Measurements from ENCODE around the gene FGFR3.

FGFR3 gene

GRCh38 chr4:1770791-1771231 lies 22.3 kb upstream of the FGFR3 start:
- DNase-seq: no peak

- no peak for DNase-seq
Measured at GRCh38 chr4:1771555-1772305, 21.4 kb upstream of the FGFR3 start.

DNA sequence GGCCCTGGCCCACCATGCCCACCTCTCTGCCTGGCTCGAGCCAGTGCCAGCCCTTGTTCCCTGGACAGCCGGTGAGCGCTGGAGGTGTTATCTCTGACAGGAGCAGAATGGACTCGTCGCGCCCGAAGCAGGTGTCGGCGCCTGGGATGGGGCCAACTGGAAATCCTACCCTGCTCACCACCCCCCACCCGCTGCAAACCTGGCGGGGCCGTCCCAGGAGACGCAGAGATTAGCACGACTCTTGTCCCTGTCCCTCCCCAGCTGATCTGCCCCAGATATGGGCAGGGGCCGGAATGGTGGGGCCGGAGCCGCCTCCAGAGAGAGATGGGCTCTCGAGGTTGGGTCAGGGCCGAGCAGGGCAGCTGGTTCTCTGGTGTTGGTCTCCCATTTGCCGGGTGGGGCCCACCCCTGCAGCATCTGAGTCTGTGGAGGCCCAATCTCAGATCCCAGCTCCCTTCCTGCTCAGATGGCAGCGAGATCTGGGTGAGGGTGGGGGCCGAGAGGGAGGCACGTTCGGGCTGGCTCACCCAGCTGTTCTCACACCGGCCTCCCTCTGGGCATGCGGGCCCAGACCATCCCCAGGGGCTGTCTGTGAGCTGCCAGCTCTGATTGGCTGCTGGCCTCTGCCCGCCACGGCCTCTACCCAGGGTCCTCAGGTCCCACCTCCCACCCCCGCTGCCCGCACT lies 20.1 kb upstream of the FGFR3 start:
- DNase-seq: no peak

DNA sequence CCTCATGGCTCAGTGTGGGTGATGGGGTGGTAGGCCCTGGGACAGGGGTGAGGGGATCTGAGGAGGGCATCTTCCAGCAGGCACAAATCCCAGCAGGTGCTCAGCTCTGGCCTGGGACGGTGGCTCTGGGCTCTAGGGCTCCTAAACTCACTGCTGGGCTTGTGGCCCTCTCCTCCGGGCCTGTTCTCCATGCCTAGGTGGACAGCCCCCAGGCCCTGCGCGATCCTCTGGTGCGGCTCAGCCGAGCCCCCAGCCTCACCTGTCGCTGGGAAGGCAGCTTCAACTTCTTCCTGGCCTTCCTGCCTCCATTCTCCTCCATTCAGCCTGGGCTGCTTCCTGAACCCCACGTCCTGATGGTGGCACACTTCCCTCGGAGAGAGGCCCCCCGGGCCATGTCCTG lies 19.3 kb upstream of the FGFR3 start:
- no peak for DNase-seq

- no peak for DNase-seq
Measured at GRCh38 chr4:1775731-1776500, 17.2 kb upstream of the FGFR3 start.

- no peak for DNase-seq
Measured at GRCh38 chr4:1776521-1777161, 16.5 kb upstream of the FGFR3 start.

DNA sequence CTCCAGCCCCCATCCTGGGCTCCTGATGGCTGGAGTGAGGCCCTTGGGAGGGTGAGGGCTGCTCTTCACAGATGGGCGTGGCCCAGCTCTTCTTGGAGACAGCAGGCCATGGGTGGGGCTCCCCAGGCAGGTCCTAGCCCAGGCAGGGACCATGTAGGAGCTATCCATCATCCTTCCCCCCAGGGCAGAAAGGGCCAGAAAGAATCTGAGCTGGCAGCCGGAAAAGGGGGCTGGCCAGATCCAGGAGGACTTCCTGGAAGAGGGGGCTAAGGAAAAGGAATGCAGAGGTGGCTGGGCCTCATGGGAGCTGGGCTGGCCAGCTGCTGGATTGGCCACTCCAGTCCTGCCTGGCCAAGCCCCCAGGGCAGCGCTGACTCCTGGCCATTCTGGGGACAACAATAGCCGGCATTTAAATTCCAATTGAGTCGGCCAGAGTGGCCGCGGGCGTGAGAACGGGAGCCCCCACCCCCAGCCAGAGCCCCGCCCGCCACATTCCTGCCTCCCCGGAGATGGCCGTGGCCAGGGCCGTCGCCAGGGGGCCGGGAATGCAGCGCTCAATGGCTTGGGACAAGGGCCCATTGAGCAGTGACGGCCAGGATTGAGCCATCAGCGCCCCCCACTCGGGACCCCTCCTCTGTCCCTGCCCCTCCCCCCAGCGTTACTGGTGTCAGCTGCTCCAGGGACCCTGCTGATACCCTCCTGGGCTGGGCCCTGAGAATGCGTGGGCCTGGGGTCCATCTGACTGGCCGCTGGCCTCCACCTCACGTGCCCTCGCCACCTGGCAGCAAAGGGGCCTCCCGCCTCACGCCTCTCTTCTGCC lies 15.1 kb upstream of the FGFR3 start:
- DNase-seq: no peak

DNA sequence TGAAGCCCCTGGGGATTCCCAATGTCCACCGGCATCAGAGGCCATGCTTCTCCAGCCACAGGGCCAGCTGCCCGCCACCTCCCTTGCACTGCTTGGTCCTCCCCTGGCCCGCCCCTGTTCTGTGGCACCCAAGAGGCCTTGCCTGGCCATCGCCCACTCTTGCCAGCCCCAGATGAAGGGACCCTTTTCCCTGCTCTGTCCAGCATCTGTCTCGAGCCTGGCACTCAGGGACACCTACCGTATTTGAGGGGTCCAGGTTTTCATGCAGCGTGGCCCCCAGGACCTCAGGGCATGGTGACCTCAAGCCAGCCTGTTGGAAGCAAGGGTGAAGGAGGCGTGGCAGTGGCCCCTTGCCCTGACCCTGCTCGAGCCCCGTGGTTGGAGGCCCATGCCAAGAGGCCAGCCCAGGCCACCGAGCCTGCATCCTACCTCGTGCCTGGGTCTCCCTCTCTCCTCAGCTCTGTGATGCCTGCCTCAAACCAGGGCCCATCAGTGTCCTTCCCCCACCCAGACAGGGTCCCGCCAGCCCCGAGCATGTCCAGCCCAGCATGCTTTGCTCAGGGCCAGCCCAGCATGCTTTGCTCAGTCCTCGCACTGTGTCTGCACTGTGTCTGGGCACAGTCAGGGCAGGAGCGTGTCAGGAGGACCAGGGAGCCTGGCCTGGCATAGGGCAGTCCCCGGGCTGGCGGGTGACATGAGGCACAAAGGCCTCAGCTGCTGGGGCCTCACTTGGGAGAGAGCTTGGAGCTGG lies 14.3 kb upstream of the FGFR3 start:
- DNase-seq: no peak

DNA sequence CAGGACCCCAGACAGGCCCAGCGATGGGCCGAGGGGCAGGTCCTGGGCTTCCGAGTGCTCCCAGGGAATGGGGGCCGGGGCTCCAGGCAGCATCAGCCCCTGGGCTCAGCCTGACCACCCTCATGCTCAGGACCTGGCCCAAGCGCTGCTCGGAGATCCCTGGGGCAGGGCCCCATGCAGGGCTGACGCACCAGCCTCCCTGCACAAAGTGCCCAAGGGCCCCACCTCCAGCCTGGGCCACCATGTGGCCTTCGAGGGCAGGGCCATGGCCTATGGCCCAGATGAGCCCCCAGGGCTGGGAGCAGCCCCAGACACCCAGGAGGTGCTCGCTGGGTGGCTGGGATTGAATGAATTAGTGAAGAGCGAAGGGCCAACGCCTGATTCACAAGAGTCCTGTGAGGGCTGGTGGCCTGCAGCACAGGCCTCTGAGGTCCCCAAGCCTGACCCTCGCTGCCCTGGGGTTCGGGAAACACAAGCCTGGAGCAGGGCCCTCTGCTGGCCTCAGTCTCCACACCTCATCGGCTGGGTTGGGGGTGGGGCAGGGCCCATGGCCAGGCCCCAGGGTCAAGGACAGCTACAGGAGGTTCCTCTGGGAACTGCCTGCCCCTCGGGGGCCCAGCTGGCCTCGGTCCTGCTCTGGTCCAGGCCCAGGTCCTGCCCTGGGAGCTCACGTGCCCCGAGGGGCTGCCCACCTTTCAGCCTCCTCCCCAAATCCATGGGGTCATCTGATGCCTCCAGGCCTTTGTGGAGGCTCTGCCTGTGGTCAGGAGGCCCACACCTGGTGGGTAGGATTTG lies 13.3 kb upstream of the FGFR3 start:
- DNase-seq: no peak

DNA sequence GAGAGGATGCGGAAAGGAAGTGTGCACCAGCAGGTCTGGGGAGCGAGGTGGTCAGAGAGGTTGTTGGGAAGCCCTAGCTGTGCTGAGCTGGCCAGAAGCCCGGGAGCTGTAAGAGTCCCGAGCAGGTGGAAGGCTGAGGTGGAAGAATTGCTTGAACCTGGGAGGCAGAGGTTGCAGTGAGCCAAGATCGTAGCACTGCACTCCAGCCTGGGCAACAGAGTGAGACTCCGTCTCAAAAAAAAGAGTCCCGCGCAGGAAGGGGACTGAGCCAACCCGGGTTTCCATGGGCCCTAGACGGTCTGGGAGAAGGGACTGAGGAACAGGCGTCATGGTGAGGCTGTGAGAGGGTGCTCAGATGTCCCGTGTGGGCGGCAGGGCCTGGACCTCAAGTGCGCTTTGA lies 12.7 kb upstream of the FGFR3 start:
- no peak for DNase-seq

GRCh38 chr4:1783015-1783414 lies 10.1 kb upstream of the FGFR3 start:
- no peak for DNase-seq

DNA sequence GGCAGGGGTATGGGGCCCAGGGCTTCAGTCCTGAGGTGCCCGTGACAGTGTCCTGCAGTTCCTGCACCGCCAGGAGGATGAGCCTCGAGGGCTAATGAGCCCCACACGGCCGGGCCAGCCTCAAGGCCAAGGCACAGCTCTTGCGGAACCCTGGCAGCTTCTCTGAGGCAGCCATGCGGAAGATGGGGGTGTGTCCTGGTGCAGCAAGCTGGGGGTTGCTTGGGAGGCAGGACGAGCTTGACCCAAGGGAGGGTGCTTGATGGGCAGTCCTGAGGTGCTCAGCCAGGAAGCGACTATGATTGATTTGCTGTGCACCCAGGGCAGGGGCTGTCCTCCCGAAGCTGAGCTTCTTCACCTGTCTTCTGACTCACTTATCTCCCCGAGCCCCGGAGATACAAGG lies 9.1 kb upstream of the FGFR3 start:
- DNase-seq: no peak

DNA sequence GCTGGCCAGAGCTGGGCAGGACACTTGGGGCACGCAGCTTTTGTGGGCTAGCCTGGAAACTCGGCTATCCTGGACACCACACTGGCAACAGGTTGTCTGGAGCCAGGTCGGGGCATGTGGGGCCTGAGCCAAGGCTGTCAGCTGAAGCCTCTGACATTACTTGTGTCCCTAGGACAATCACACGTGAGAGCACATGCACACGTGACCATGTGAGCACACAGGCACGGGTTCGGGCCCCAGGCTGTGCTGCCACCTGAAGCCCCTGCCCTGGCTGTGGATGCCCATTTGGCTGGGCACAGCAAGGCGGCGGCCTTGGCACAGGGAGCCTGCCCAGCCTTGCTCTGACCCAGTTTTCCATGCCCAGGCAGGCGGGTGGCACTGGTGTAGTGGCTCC lies 8.7 kb upstream of the FGFR3 start:
- DNase-seq: peak; percentile 8 to 44

DNA sequence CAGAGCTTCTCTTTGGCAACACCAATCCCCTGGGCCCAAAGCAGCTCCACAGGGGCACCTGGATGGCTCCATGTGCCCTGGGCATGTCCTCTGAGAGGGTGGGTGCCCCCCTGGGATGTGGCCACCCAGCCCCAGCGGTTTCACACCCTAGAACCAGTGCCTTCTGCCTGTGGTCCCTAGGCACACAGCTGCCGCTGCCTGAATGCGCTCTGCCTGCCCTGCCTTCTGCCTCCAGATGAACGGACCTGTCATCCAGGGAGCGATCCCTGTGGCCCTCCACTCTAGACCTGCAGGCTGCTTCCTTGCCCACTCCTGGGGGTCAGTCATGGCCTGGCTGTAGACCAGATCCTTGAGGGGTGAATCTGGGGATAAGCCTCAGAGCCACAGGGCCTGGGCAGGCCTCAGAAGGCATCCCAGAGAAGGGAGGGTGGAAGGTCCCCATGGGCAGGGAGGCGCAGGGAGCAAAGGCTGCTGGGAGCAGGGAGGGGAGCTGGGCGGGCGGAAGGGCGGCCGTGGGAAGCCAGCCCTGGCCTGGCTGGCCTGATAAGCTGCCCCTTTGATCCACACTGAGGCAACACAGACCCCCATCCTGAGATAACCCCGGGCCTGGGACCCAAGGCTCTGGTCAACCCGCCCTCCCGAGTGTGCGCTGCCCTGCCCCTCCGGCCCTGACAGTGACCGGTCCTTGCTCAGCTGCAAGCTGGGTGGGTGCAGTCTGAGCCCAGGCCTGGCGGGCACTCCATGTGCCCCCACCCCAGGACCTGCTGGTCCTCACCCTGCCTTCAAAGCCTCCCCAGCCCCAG lies 8.1 kb upstream of the FGFR3 start:
- DNase-seq: no peak

DNA sequence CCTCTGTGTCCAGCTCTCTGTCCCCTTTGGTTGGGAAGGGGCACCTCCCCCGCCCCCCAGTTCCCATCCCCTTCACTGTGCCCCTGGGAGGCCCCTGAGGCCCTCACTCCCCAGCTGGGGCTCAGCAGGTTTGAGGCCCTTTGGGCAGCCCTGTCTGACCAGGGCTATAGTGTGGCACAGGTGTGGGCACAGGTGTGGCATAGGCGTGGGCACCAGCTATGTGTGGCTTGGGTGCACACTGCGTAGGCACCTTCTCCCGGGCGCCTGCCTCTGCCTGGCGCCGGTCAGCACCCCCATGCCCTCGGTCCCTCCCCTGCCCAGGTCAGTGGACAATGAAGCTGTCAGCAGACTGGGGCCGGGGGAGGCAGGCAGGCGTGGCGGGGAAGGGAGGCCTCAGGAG lies 7.5 kb upstream of the FGFR3 start:
- DNase-seq: no peak

- no peak for DNase-seq
Measured at GRCh38 chr4:1786544-1787362, 6.3 kb upstream of the FGFR3 start.

- no peak for DNase-seq
Measured at GRCh38 chr4:1787411-1788077, 5.5 kb upstream of the FGFR3 start.

DNA sequence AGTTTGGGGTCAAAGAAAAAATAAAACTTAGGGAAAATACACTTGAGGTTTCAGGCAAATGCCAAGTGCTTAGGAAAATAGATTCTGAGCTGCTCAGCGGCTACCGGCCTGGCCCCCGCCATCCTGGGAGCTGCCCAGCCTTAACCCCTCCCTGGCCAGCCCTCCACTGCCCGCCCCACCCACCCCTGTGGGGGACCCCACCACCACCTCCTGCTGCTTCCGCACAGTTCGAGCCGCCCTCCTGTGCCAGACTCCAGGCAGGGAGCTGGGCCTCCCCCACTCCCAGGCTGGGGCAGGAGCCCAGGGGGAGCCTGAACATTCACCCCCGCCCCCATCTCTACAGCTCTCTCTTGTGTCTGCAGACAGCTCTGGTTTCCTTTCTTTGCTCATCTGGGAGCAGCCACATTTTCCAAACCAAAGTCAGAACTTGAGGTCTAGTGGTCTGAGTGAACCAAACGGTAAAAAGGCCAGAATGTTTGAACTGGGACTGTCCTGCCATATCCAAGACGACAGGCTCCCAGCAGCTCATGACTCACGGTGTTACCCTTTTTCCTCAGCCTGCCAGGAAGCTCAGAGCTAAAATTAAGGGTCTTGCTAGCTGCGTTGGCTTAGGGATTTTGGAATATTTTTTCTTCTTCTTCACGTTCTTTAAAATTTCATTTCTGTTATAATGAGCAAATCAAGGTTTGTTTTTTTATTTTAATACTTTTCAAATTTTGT lies 4.7 kb upstream of the FGFR3 start:
- DNase-seq: no peak
